Erythroblast (primary cell): ENCODE measurements around the gene TMEM229B.

ENCODE experiments used
- DNase-seq, 2 experiments: peaks; one replicate each; lab custom pipeline; 2025; lab: John Stamatoyannopoulos, UW
- GATA1 ChIP-seq: IDR thresholded peaks from 2 replicates; pipeline ENCODE4 v1.6.1; 2011; ENCODE audit warnings: low read depth, mild to moderate bottlenecking, control low read depth, low read length, moderate library complexity
- POLR2A ChIP-seq: IDR thresholded peaks from 2 replicates; pipeline ENCODE4 v1.6.1; 2011; ENCODE audit warnings: mild to moderate bottlenecking, low read length

Gene TMEM229B

GRCh38 chr14:67523764-67524633 lies 35.5 kb upstream of the TMEM229B start:
- DNase-seq, result no peak
- TF ChIP-seq POLR2A (no peak), GATA1 (no peak)

- TF ChIP-seq GATA1 (no peak), POLR2A (no peak)
- no peak for DNase-seq
Observed at GRCh38 chr14:67522270-67522669, 33.7 kb upstream of the TMEM229B start.

- TF ChIP-seq GATA1 (no peak), POLR2A (no peak)
- DNase-seq, result no peak
Observed at GRCh38 chr14:67520482-67520881, 32.0 kb upstream of the TMEM229B start.

- no peak for DNase-seq
- TF ChIP-seq GATA1 (no peak), POLR2A (no peak)
Observed at GRCh38 chr14:67519406-67519805, 30.9 kb upstream of the TMEM229B start.

GRCh38 chr14:67517083-67517482 lies 28.6 kb upstream of the TMEM229B start:
- no peak for DNase-seq
- TF ChIP-seq GATA1, result no peak
- no peak for TF ChIP-seq POLR2A

GRCh38 chr14:67516676-67517075 lies 28.2 kb upstream of the TMEM229B start:
- no peak for DNase-seq
- TF ChIP-seq POLR2A, result no peak
- no peak for TF ChIP-seq GATA1

GRCh38 chr14:67515386-67516079 lies 27.0 kb upstream of the TMEM229B start:
- TF ChIP-seq POLR2A, result no peak
- no peak for TF ChIP-seq GATA1
- peak in 1 of 2 experiments; percentile 36 for DNase-seq

GRCh38 chr14:67514650-67515385 lies 26.3 kb upstream of the TMEM229B start:
- peak; percentile 55 to 63 for DNase-seq
- TF ChIP-seq POLR2A, result no peak
- TF ChIP-seq GATA1, result no peak

- no peak for DNase-seq
Observed at GRCh38 chr14:67514203-67514607, 25.7 kb upstream of the TMEM229B start.

GRCh38 chr14:67513631-67514108 lies 25.1 kb upstream of the TMEM229B start:
- TF ChIP-seq GATA1 (no peak), POLR2A (no peak)
- DNase-seq, result no peak

More at GRCh38 chr14:67514203-67514607, 25.7 kb upstream of the TMEM229B start:
- no peak for TF ChIP-seq GATA1
- TF ChIP-seq POLR2A, result no peak

- TF ChIP-seq POLR2A (no peak), GATA1 (no peak)
Observed at GRCh38 chr14:67512463-67513310, 24.2 kb upstream of the TMEM229B start.

GRCh38 chr14:67510836-67511235 lies 22.3 kb upstream of the TMEM229B start:
- DNase-seq, result no peak
- TF ChIP-seq POLR2A (no peak), GATA1 (no peak)

More at GRCh38 chr14:67512463-67513310, 24.2 kb upstream of the TMEM229B start:
- DNase-seq, result no peak
